ENCODE measurements around the gene ADRM1. TPM values are rescaled to one million over a fixed set of nuclear protein-coding genes. Genes with fewer than 3 reads are reported as not detected.

The ADRM1 gene
- total RNA-seq, 1 experiment from 2014 or later = 160 TPM

DNA sequence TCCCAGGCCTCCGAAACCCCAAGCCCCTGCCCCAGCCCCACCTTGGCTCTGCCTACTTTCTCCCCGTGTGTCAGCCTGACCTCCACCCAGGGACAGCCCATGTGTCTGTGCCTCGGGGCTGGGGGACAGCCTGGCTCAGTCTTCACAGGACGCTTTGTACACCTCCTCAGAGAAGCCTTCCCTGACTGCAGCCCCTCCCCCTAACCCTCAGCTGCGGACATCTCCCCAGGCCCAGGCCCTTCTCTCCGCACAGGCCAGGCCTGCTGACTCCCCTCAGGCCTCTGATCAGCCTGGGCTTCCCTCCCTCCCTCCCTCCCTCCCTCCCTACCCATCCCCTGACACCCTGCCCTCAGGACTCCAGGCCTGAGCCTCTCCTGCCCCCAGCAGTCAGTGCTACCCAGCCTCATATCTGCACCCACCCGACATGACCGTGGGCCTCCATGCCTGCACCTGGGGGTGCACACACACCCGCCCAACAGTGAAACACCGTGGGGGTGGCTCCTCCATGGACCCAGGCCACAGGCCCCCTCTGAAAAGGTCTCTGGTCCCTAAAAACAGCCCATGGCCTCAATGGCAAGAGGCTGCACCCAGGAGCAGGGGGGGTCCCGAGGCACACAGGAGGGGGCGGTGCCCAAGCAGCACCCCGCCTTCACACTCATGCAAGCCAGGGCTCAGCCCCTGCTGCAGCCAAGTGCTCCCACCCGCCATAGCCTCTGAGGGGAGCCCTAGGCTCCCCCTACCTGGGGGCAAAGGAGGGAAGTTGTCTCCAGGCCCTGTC lies 51.4 kb downstream of the ADRM1 start:
- H3K9me3 Mint-ChIP-seq = peaks cover 3% of the 10 kb centered on the region
- ATAC-seq = peak; percentile 6; the same call in 1 of the 2 replicates
- POLR2A ChIA-PET = no interaction called here
- CTCF ChIA-PET = interaction anchor here (1.3 kb wide), 2 partner anchors 14 to 28 kb away, joined by 3 to 4 read pairs; no protein-coding TSS in a partner anchor
- TF ChIP-seq NFATC4 (CRISPR knock-in tag; IDR thresholded peaks at IDR 0.05) = no peak
- TF ChIP-seq, protein P1, sequence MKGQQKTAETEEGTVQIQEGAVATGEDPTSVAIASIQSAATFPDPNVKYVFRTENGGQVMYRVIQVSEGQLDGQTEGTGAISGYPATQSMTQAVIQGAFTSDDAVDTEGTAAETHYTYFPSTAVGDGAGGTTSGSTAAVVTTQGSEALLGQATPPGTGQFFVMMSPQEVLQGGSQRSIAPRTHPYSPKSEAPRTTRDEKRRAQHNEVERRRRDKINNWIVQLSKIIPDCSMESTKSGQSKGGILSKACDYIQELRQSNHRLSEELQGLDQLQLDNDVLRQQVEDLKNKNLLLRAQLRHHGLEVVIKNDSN (CRISPR knock-in tag; IDR thresholded peaks at IDR 0.05) = no peak
- TF ChIP-seq, protein P2, sequence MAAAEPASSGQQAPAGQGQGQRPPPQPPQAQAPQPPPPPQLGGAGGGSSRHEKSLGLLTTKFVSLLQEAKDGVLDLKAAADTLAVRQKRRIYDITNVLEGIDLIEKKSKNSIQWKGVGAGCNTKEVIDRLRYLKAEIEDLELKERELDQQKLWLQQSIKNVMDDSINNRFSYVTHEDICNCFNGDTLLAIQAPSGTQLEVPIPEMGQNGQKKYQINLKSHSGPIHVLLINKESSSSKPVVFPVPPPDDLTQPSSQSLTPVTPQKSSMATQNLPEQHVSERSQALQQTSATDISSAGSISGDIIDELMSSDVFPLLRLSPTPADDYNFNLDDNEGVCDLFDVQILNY (CRISPR knock-in tag; IDR thresholded peaks at IDR 0.05) = no peak
- H3K36me3 Mint-ChIP-seq = peaks cover 20% of the 10 kb centered on the region
- peaks cover 13% of the 10 kb centered on the region for H3K4me1 Mint-ChIP-seq
- H3K4me3 Mint-ChIP-seq = no peak overlapping the region
- no peak overlapping the region; the same call in 1 of the 2 replicates for H3K27ac Mint-ChIP-seq
- DNase-seq (ENCODE audit: low spot score) = no peak
- H3K27me3 Mint-ChIP-seq (ENCODE audit: low read depth) = no peaks in the 10 kb centered on the region

DNA sequence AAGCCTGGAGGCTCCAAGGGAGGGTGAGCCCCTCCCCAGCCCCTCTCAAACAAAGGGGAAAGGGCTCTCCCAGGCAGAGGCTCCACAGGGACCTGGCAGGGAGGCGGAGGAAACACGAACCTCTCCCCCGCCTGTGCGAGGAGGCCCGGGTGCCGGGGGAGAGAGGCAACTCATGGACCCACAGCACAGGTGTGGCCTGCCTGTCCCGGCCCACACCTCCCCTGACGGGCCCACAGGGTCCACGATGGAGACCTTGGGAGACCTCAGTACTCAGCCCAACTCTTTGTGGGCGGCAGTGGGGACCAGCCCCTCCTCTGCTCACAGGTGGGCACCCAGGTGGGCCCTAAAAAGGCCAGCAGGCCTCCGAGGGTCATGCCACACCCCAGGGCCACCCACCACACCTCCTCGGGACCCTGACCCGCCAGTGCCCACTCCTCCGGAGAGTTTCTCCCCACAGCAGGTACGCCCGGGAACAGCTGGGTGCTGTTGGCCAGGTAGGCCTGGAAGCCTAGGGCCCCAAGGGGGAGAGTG lies 52.1 kb downstream of the ADRM1 start:
- Mint-ChIP-seq H3K36me3 (peaks cover 16% of the 10 kb centered on the region), H3K4me1 (peaks cover 11% of the 10 kb centered on the region), H3K27ac (no peak overlapping the region), H3K9me3 (no peaks in the 10 kb centered on the region), H3K4me3 (no peak overlapping the region), H3K27me3 (ENCODE audit: low read depth) (no peaks in the 10 kb centered on the region)
- ChIA-PET CTCF (interaction anchor here (2.0 kb wide), 1 partner anchor 28 kb away, joined by 11 read pairs; no protein-coding TSS in a partner anchor), POLR2A (no interaction called here)
- ATAC-seq (no peak), DNase-seq (ENCODE audit: low spot score) (no peak)
- TF ChIP-seq ZNF423 (CRISPR knock-in tag; IDR thresholded peaks at IDR 0.05) (peak; percentile 33; the same call in 1 of the 2 replicates), KAT7 (CRISPR knock-in tag; IDR thresholded peaks at IDR 0.05; ENCODE audit: borderline replicate concordance) (no peak)

DNA sequence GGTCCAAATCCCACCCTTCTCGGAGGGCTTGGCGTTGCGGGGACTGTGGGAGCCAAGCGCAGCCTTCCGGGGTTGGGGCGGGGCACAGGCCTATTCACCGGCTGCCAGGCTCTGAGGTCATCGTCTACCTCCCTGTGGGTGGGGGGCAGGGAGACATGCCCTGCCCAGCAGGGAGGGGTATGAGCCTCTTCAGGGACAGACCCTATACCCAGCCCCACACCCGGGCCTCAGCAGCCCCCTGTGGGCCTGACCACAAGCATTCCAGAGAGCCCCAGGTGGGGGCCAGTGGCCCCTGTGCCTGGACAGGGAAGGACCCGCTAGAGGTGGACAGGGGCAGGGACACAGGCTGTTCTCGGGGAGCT lies 52.7 kb downstream of the ADRM1 start:
- TF ChIP-seq TCF7 (CRISPR knock-in tag; IDR thresholded peaks at IDR 0.05; ENCODE audit: low read depth) (no peak), RELA (CRISPR knock-in tag; IDR thresholded peaks at IDR 0.05; ENCODE audit: borderline replicate concordance) (no peak), SOX15 (CRISPR knock-in tag; IDR thresholded peaks at IDR 0.05) (no peak), ZNF423 (CRISPR knock-in tag; IDR thresholded peaks at IDR 0.05) (peak; percentile 65; the same call in 1 of the 2 replicates), JAZF1 (CRISPR knock-in tag; IDR thresholded peaks at IDR 0.05) (no peak), GRHL2 (CRISPR knock-in tag; IDR thresholded peaks at IDR 0.05; ENCODE audit: insufficient replicate concordance, severe bottlenecking) (no peak), TEAD4 (CRISPR knock-in tag; IDR thresholded peaks at IDR 0.05) (no peak), ZBTB21 (CRISPR knock-in tag; IDR thresholded peaks at IDR 0.05; ENCODE audit: borderline replicate concordance) (no peak), HMGA2 (CRISPR knock-in tag; IDR thresholded peaks at IDR 0.05) (no peak), ESRRA (CRISPR knock-in tag; IDR thresholded peaks at IDR 0.05; ENCODE audit: borderline replicate concordance) (no peak), GABPB1 (CRISPR knock-in tag; IDR thresholded peaks at IDR 0.05) (0 out of 2 replicates have a peak, but pooled peaks have one; percentile 28), ZNF121 (CRISPR knock-in tag; IDR thresholded peaks at IDR 0.05) (no peak)
- TF ChIP-seq, protein P3, sequence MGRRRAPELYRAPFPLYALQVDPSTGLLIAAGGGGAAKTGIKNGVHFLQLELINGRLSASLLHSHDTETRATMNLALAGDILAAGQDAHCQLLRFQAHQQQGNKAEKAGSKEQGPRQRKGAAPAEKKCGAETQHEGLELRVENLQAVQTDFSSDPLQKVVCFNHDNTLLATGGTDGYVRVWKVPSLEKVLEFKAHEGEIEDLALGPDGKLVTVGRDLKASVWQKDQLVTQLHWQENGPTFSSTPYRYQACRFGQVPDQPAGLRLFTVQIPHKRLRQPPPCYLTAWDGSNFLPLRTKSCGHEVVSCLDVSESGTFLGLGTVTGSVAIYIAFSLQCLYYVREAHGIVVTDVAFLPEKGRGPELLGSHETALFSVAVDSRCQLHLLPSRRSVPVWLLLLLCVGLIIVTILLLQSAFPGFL (CRISPR knock-in tag; IDR thresholded peaks at IDR 0.05; ENCODE audit: borderline replicate concordance) = no peak
- TF ChIP-seq, protein P4, sequence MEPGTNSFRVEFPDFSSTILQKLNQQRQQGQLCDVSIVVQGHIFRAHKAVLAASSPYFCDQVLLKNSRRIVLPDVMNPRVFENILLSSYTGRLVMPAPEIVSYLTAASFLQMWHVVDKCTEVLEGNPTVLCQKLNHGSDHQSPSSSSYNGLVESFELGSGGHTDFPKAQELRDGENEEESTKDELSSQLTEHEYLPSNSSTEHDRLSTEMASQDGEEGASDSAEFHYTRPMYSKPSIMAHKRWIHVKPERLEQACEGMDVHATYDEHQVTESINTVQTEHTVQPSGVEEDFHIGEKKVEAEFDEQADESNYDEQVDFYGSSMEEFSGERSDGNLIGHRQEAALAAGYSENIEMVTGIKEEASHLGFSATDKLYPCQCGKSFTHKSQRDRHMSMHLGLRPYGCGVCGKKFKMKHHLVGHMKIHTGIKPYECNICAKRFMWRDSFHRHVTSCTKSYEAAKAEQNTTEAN (CRISPR knock-in tag; IDR thresholded peaks at IDR 0.05) = no peak
- ChIA-PET CTCF (interaction anchor here (1.3 to 2.0 kb wide), 4 partner anchors 13 to 50 kb away, joined by 3 to 11 read pairs (median 7); no protein-coding TSS in a partner anchor), POLR2A (interaction anchor here (4.4 kb wide), 1 partner anchor 12 kb away, joined by 21 read pairs; the partner anchor contains the start of gene LAMA5)
- Mint-ChIP-seq H3K4me1 (peaks cover 11% of the 10 kb centered on the region), H3K36me3 (peaks cover 10% of the 10 kb centered on the region), H3K27ac (no peak overlapping the region), H3K27me3 (ENCODE audit: low read depth) (no peaks in the 10 kb centered on the region), H3K4me3 (no peak overlapping the region), H3K9me3 (no peaks in the 10 kb centered on the region)
- no peak for DNase-seq (ENCODE audit: low spot score)
- ATAC-seq = peak; percentile 18
